HEK293 (cell line): ENCODE measurements around the gene BRMS1.
A peak's percentile ranks its signal among the peaks of the same experiment; 100 is the strongest.

ENCODE experiments used
- CTCF ChIA-PET: fragments of 350-600 bp; formaldehyde crosslinking; extraction: SDS; loops from one replicate; lab custom pipeline; 2021; ENCODE audit warnings: antibody characterized with exemption; lab: Yijun Ruan, JAX
- POLR2A ChIA-PET: fragments of 300-600 bp; formaldehyde crosslinking; extraction: SDS; loops from one replicate; lab custom pipeline; 2020; ENCODE audit warnings: antibody characterized with exemption, inconsistent platforms; lab: Yijun Ruan, JAX
- H3K27ac ChIP-seq: fragments of 200-500 bp; sonication (Bioruptor generic); 2 replicates; pipeline ENCODE4 v1.5.1; 2014; ENCODE audit warnings: low read depth, low read length, control low read depth, inconsistent platforms; ENCODE audit errors: extremely low read depth
- H3K36me3 ChIP-seq, 2 experiments: fragments of 200-500 bp in 1 of 2; sonication (Bioruptor generic) in 1 of 2; 1 replicate in 1 of 2; 2 replicates in 1 of 2; pipeline ENCODE4 v1.5.1; 2014 to 2017; ENCODE audit warnings: inconsistent platforms in 2 of 2, low read length in 2 of 2; ENCODE audit not compliant: control insufficient read depth in 2 of 2, insufficient read depth in 1 of 2
- H3K4me1 ChIP-seq: fragments of 200-500 bp; sonication (Bioruptor generic); 2 replicates; pipeline ENCODE4 v1.5.1; 2014; ENCODE audit warnings: mild to moderate bottlenecking, low read length, inconsistent platforms; ENCODE audit not compliant: control insufficient read depth, insufficient read depth
- H3K4me3 ChIP-seq: 2 replicates; pipeline ENCODE4 v1.5.1; 2011; ENCODE audit warnings: low read depth, mild to moderate bottlenecking, control low read depth, low read length, moderate library complexity
- H3K9me3 ChIP-seq: fragments of 200-500 bp; sonication (Bioruptor generic); 2 replicates; pipeline ENCODE4 v1.5.1; 2014; ENCODE audit warnings: low read depth, low read length, inconsistent platforms; ENCODE audit not compliant: control insufficient read depth, insufficient read depth
- CTCF ChIP-seq: fragments of 450-650 bp; formaldehyde crosslinking; IDR thresholded peaks from 2 replicates; pipeline ENCODE4 v1.5.1; 2016; ENCODE audit warnings: missing biosample characterization, missing genetic modification characterization
- GFI1B ChIP-seq: fragments of 450-650 bp; formaldehyde crosslinking; IDR thresholded peaks from 2 replicates; pipeline ENCODE4 v1.5.1; 2016; ENCODE audit warnings: missing biosample characterization, missing genetic modification characterization
- GLIS1 ChIP-seq: fragments of 450-650 bp; formaldehyde crosslinking; IDR thresholded peaks from 2 replicates; pipeline ENCODE4 v1.5.1; 2016; ENCODE audit warnings: missing biosample characterization, missing genetic modification characterization
- GLIS2 ChIP-seq: fragments of 450-650 bp; formaldehyde crosslinking; IDR thresholded peaks from 2 replicates; pipeline ENCODE4 v1.5.1; 2016; ENCODE audit warnings: missing biosample characterization, missing genetic modification characterization
- KLF10 ChIP-seq: fragments of 450-650 bp; IDR thresholded peaks from 2 replicates; pipeline ENCODE4 v1.5.1; 2018; ENCODE audit warnings: missing biosample characterization, mild to moderate bottlenecking, missing genetic modification characterization
- KLF16 ChIP-seq: fragments of 450-650 bp; formaldehyde crosslinking; IDR thresholded peaks from 2 replicates; pipeline ENCODE4 v1.5.1; 2017; ENCODE audit warnings: missing biosample characterization, missing genetic modification characterization
- PBX3 ChIP-seq: sonication (generic); formaldehyde crosslinking; IDR thresholded peaks from 2 replicates; pipeline ENCODE4 v1.8.1; 2022; ENCODE audit warnings: mild to moderate bottlenecking, moderate library complexity, missing genetic modification reagents
- SCRT1 ChIP-seq: fragments of 450-650 bp; formaldehyde crosslinking; IDR thresholded peaks from 2 replicates; pipeline ENCODE4 v1.5.1; 2016; ENCODE audit warnings: missing biosample characterization, missing genetic modification characterization, borderline replicate concordance
- ZBTB26 ChIP-seq: fragments of 450-650 bp; formaldehyde crosslinking; optimal IDR thresholded peaks from 2 replicates; pipeline ENCODE3; 2016; ENCODE audit warnings: missing biosample characterization, mild to moderate bottlenecking, missing genetic modification characterization
- ZBTB49 ChIP-seq: fragments of 450-650 bp; formaldehyde crosslinking; IDR thresholded peaks from 2 replicates; pipeline ENCODE4 v1.5.1; 2016; ENCODE audit warnings: missing biosample characterization, missing genetic modification characterization, low read depth
- ZBTB8A ChIP-seq: fragments of 450-650 bp; formaldehyde crosslinking; IDR thresholded peaks from 2 replicates; pipeline ENCODE4 v1.5.1; 2016; ENCODE audit warnings: missing biosample characterization, missing genetic modification characterization
- ZFP41 ChIP-seq: fragments of 450-650 bp; formaldehyde crosslinking; IDR thresholded peaks from 2 replicates; pipeline ENCODE4 v1.5.1; 2016; ENCODE audit warnings: missing biosample characterization, missing genetic modification characterization, borderline replicate concordance
- ZNF18 ChIP-seq: fragments of 450-650 bp; formaldehyde crosslinking; IDR thresholded peaks from 2 replicates; pipeline ENCODE4 v1.5.1; 2016; ENCODE audit warnings: missing biosample characterization, missing genetic modification characterization
- ZNF24 ChIP-seq: fragments of 450-650 bp; formaldehyde crosslinking; IDR thresholded peaks from 2 replicates; pipeline ENCODE4 v1.5.1; 2016; ENCODE audit warnings: missing biosample characterization, missing genetic modification characterization
- ZNF248 ChIP-seq: fragments of 450-650 bp; formaldehyde crosslinking; IDR thresholded peaks from 2 replicates; pipeline ENCODE4 v1.5.1; 2017; ENCODE audit warnings: missing biosample characterization, missing genetic modification characterization
- ZNF274 ChIP-seq, 2 experiments: fragments of 200-500 bp in 1 of 2; fragments of 450-650 bp in 1 of 2; sonication (Bioruptor generic) in 1 of 2; formaldehyde crosslinking in 1 of 2; IDR thresholded peaks; 2 replicates each; pipeline versions ENCODE4 v1.5.1 to v1.6.1; 2014 to 2016; ENCODE audit warnings: borderline replicate concordance in 1 of 2, inconsistent platforms in 1 of 2, low read length in 1 of 2, missing biosample characterization in 1 of 2, missing genetic modification characterization in 1 of 2
- ZNF335 ChIP-seq: fragments of 450-650 bp; formaldehyde crosslinking; conservative IDR thresholded peaks from 2 replicates; pipeline ENCODE4 v1.5.1; 2016; ENCODE audit warnings: missing biosample characterization, missing genetic modification characterization
- ZNF37A ChIP-seq: fragments of 450-650 bp; IDR thresholded peaks from 2 replicates; pipeline ENCODE4 v1.5.1; 2018; ENCODE audit warnings: missing biosample characterization, missing genetic modification characterization
- ZNF48 ChIP-seq: fragments of 450-650 bp; formaldehyde crosslinking; IDR thresholded peaks from 2 replicates; pipeline ENCODE4 v1.5.1; 2016; ENCODE audit warnings: missing biosample characterization, missing genetic modification characterization
- ZNF549 ChIP-seq: fragments of 450-650 bp; IDR thresholded peaks from 2 replicates; pipeline ENCODE4 v1.5.1; 2018; ENCODE audit warnings: missing biosample characterization, missing genetic modification characterization, mild to moderate bottlenecking, inconsistent platforms, moderate library complexity
- ZNF560 ChIP-seq: fragments of 450-650 bp; formaldehyde crosslinking; IDR thresholded peaks from 2 replicates; pipeline ENCODE4 v1.5.1; 2017; ENCODE audit warnings: missing biosample characterization, missing genetic modification characterization, borderline replicate concordance
- ZNF596 ChIP-seq: fragments of 450-650 bp; IDR thresholded peaks from 2 replicates; pipeline ENCODE4 v1.5.0; 2018; ENCODE audit warnings: missing biosample characterization, mild to moderate bottlenecking, missing genetic modification characterization, moderate library complexity
- ZNF623 ChIP-seq: fragments of 450-650 bp; formaldehyde crosslinking; IDR thresholded peaks from 2 replicates; pipeline ENCODE4 v1.5.1; 2016; ENCODE audit warnings: missing biosample characterization, missing genetic modification characterization
- ZNF629 ChIP-seq: fragments of 450-650 bp; formaldehyde crosslinking; IDR thresholded peaks from 2 replicates; pipeline ENCODE4 v1.5.1; 2017; ENCODE audit warnings: missing biosample characterization, missing genetic modification characterization
- ZNF660 ChIP-seq: fragments of 450-650 bp; IDR thresholded peaks from 2 replicates; pipeline ENCODE4 v1.5.1; 2018; ENCODE audit warnings: missing biosample characterization, mild to moderate bottlenecking, missing genetic modification characterization
- ZNF76 ChIP-seq: fragments of 450-650 bp; formaldehyde crosslinking; IDR thresholded peaks from 2 replicates; pipeline ENCODE4; 2016; ENCODE audit warnings: low read depth, missing biosample characterization, missing genetic modification characterization, borderline replicate concordance
- ZSCAN16 ChIP-seq: fragments of 450-650 bp; formaldehyde crosslinking; IDR thresholded peaks from 2 replicates; pipeline ENCODE4 v1.5.1; 2016; ENCODE audit warnings: missing biosample characterization, missing genetic modification characterization
- ZSCAN30 ChIP-seq: fragments of 450-650 bp; IDR thresholded peaks from 2 replicates; pipeline ENCODE4 v1.5.1; 2018; ENCODE audit warnings: missing biosample characterization, mild to moderate bottlenecking, missing genetic modification characterization, moderate library complexity
- ZXDB ChIP-seq: fragments of 450-650 bp; formaldehyde crosslinking; IDR thresholded peaks from 2 replicates; pipeline ENCODE4 v1.5.1; 2016; ENCODE audit warnings: missing biosample characterization, missing genetic modification characterization

Gene BRMS1

GRCh38 chr11:66288671-66289547 lies 56.0 kb downstream of the BRMS1 start, which contains the start of gene YIF1A:
Gene YIF1A (minus strand): TSS chr11:66289143. CDS start chr11:66288985, 158 bp downstream.
- POLR2A ChIA-PET, result interaction anchor here (0.6 to 1.8 kb wide), 31 partner anchors 9 to 568 kb away, joined by 3 to 32 read pairs (median 4); partner anchors contain the start of genes BRMS1, CCDC85B, DPP3 and MRPL11
- H3K4me3 ChIP-seq, result peak within 1 kb of the TSS; percentile 79
- H3K36me3 ChIP-seq, result peaks cover 0 to 26% of the 10 kb centered on the region in 2 experiments; a peak in 1 of 3 replicates
- CTCF ChIA-PET, result interaction anchor here (0.6 to 2.3 kb wide), 14 partner anchors 8 to 1351 kb away, joined by 3 to 9 read pairs (median 5); partner anchors contain the start of gene RAB1B
- no peaks in the 10 kb centered on the region for H3K9me3 ChIP-seq
- H3K4me1 ChIP-seq, result no peaks in the 10 kb centered on the region
- H3K27ac ChIP-seq, result peak within 1 kb of the TSS; percentile 44; the same call in 1 of the 2 replicates
- peak; percentile 46; the same call in 1 of the 2 replicates for TF ChIP-seq ZNF335 (tag by site-specific recombination)
- no peak for TF ChIP-seq ZNF24 (tag by site-specific recombination)
- TF ChIP-seq ZNF660 (tag by site-specific recombination), result peak; percentile 47; the same call in 1 of the 2 replicates
- TF ChIP-seq PBX3 (CRISPR knock-in tag), result 0 out of 2 replicates have a peak, but pooled peaks have one; percentile 21
- TF ChIP-seq ZNF274 (IDR thresholded peaks at IDR 0.05; ENCODE audit: low read length), result no peak
- TF ChIP-seq ZNF274 (tag by site-specific recombination; IDR thresholded peaks at IDR 0.05; ENCODE audit: borderline replicate concordance), result no peak
- no peak for TF ChIP-seq ZNF76 (tag by site-specific recombination)
- no peak for TF ChIP-seq ZNF48 (tag by site-specific recombination)
- no peak for TF ChIP-seq ZNF560 (tag by site-specific recombination)
- no peak for TF ChIP-seq ZBTB49
- 0 out of 2 replicates have a peak, but pooled peaks have one; percentile 26 for TF ChIP-seq GLIS1
- TF ChIP-seq GFI1B (tag by site-specific recombination), result no peak
- no peak for TF ChIP-seq KLF16 (tag by site-specific recombination)
- no peak for TF ChIP-seq ZSCAN16
- peak; percentile 85 for TF ChIP-seq ZBTB26 (tag by site-specific recombination)
- peak; percentile 68; the same call in 1 of the 2 replicates for TF ChIP-seq ZXDB (tag by site-specific recombination)
- TF ChIP-seq ZFP41, result no peak
- peak; percentile 85 for TF ChIP-seq ZSCAN30
- no peak for TF ChIP-seq ZNF549 (tag by site-specific recombination)
- peak; percentile 55; the same call in 1 of the 2 replicates for TF ChIP-seq GLIS2 (tag by site-specific recombination)
- no peak for TF ChIP-seq ZNF37A (tag by site-specific recombination)
- peak; percentile 30; the same call in 1 of the 2 replicates for TF ChIP-seq CTCF (tag by site-specific recombination)
- peak; percentile 15; the same call in 1 of the 2 replicates for TF ChIP-seq KLF10 (tag by site-specific recombination)
- TF ChIP-seq ZNF629 (tag by site-specific recombination), result no peak
- TF ChIP-seq ZNF596 (tag by site-specific recombination), result no peak
- TF ChIP-seq ZNF18 (tag by site-specific recombination), result peak; percentile 69
- no peak for TF ChIP-seq ZNF248 (tag by site-specific recombination)
- TF ChIP-seq ZNF623, result no peak
- no peak for TF ChIP-seq SCRT1 (tag by site-specific recombination)
- TF ChIP-seq ZBTB8A (tag by site-specific recombination), result no peak
